Measurements from ENCODE around the gene RAD51. TPM values are rescaled to one million over a fixed set of nuclear protein-coding genes. Genes with fewer than 3 reads are reported as not detected.

Gene RAD51
- total RNA-seq, 1 donor from 2014 or later: 48.1 TPM

DNA sequence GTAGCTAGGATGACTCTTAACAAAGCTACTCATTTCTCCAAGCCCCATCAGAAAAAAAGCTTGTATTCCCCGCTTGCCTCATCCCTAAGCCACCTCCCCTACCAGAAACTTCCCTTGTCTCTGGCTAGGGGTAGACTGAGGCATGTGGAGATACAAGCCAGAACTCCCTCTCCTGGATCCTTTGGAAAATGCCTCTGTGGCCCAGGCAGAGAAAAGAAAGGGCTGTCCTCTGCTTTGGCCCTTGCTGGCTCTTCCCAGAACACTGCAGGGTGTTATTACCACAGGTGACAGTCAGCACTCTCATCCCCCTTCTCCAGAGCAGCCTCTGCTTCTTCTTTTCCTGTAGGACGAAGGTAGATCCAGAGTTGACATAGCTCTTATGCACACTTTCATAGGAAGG, 44.9 kb downstream of the RAD51 start:
- Mint-ChIP-seq H3K27ac (no peak overlapping the region), H3K9me3 (no peaks in the 10 kb centered on the region), H3K4me1 (no peaks in the 10 kb centered on the region), H3K4me3 (no peak overlapping the region), H3K27me3 (ENCODE audit: insufficient read depth, low read depth) (peaks cover 4% of the 10 kb centered on the region), H3K36me3 (peaks cover 16% of the 10 kb centered on the region)
- Histone ChIP-seq H4K20me1 (ENCODE audit: low read depth) (peaks cover 5% of the 10 kb centered on the region), H3K4me2 (no peak overlapping the region), H3K27ac (no peak overlapping the region), H3K9ac (no peak overlapping the region), H3K36me3 (no peaks in the 10 kb centered on the region), H2AFZ (replicated peaks) (no peak overlapping the region), H3K27me3 (no peaks in the 10 kb centered on the region), H3K79me2 (ENCODE audit: low read depth) (no peaks in the 10 kb centered on the region), H3K4me3 (no peak overlapping the region), H3K4me1 (no peaks in the 10 kb centered on the region), H3K9me3 (ENCODE audit: low read depth) (no peaks in the 10 kb centered on the region), H3F3A (ENCODE audit: low read depth) (peaks cover 28% of the 10 kb centered on the region)
- DNase-seq (ENCODE audit: low spot score): no peak
- TF ChIP-seq EZH2 (IDR thresholded peaks at IDR 0.05): no peak
- TF ChIP-seq, protein P1, sequence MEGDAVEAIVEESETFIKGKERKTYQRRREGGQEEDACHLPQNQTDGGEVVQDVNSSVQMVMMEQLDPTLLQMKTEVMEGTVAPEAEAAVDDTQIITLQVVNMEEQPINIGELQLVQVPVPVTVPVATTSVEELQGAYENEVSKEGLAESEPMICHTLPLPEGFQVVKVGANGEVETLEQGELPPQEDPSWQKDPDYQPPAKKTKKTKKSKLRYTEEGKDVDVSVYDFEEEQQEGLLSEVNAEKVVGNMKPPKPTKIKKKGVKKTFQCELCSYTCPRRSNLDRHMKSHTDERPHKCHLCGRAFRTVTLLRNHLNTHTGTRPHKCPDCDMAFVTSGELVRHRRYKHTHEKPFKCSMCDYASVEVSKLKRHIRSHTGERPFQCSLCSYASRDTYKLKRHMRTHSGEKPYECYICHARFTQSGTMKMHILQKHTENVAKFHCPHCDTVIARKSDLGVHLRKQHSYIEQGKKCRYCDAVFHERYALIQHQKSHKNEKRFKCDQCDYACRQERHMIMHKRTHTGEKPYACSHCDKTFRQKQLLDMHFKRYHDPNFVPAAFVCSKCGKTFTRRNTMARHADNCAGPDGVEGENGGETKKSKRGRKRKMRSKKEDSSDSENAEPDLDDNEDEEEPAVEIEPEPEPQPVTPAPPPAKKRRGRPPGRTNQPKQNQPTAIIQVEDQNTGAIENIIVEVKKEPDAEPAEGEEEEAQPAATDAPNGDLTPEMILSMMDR (IDR thresholded peaks at IDR 0.05): peak; percentile 13

DNA sequence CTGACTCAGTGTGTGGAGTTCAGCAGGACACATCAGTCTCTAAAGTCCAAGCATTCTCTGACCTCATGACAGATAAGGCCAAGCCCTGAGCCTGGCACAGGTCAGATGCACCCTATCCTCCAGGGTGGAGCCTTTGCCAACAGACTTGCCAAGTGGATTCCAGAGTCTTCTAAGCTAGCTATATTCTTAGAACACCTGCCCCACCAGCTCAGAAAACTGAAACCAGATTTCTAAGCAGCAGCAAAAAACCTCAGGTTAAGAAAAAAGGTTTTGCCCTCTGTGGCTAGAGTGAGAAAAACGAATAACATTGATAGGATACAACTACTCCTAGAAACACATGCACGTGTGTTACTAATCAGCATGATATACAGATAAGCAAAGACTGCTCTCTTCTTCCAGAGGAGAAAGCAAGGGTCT, 48.5 kb downstream of the RAD51 start:
- TF ChIP-seq EZH2phosphoT487 (IDR thresholded peaks at IDR 0.05): no peak
- TF ChIP-seq, protein P1 (IDR thresholded peaks at IDR 0.05): no peak
- TF ChIP-seq EZH2 (IDR thresholded peaks at IDR 0.05): no peak
- Histone ChIP-seq H3K27me3 (no peaks in the 10 kb centered on the region), H3K27ac (no peak overlapping the region), H3K4me2 (no peak overlapping the region), H3K9ac (no peak overlapping the region), H3K4me3 (no peak overlapping the region), H3F3A (ENCODE audit: low read depth) (peaks cover 35% of the 10 kb centered on the region), H3K36me3 (no peaks in the 10 kb centered on the region), H4K20me1 (ENCODE audit: low read depth) (peaks cover 5% of the 10 kb centered on the region), H3K9me3 (ENCODE audit: low read depth) (no peaks in the 10 kb centered on the region), H3K4me1 (no peaks in the 10 kb centered on the region), H2AFZ (replicated peaks) (no peak overlapping the region), H3K79me2 (ENCODE audit: low read depth) (no peaks in the 10 kb centered on the region)
- H3K27me3 Mint-ChIP-seq (ENCODE audit: insufficient read depth, low read depth): peaks cover 13% of the 10 kb centered on the region
- H3K9me3 Mint-ChIP-seq: no peaks in the 10 kb centered on the region
- peaks cover 21% of the 10 kb centered on the region for H3K36me3 Mint-ChIP-seq
- no peak overlapping the region for H3K27ac Mint-ChIP-seq
- no peak for DNase-seq (ENCODE audit: low spot score)
- no peak overlapping the region for H3K4me3 Mint-ChIP-seq
- H3K4me1 Mint-ChIP-seq: no peaks in the 10 kb centered on the region

DNA sequence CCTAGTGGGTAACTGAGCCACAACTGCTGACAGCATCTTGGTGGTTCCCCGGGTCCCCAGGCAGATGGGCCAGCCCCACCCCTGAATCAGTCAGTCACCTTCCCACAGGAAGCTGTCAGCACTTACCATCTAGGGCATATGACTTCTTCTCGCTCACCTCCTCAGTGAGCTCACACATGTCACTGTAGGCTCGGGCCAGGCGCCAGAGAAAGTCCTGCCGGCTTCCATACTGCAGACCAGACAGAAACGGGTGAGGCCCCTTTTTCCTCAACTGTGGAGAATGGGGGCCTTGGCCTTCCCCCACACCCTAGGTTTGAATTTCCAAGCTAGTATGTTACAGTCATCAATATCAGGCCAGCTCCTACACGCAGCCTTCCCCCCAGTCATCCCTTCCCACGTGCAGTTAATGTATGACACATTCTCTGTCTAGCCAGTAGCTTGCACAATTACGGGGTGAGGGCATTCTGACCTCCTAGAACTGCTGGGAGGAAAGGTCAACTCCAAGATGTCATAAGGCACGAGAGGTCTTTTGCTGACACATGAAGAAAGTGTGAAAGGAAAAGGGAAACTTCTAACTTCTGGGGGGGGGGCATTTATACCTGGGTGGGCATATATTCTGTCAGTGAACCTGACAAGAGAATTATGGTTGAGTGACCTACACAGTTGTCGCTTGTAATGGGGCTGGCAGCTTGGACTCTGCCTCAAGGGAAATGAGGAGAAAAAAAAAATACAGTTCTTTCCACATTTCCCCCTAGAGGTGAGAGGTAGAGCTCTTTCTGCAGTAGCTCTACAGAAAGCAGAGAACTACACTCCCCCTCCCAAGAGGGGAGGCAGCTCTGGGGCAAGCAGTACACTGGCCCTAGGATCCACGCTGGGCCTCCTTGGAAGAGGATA, 49.2 kb downstream of the RAD51 start:
- no peak overlapping the region for H3K4me2 ChIP-seq
- no peaks in the 10 kb centered on the region for H4K20me1 ChIP-seq (ENCODE audit: low read depth)
- H3K9me3 ChIP-seq (ENCODE audit: low read depth): no peaks in the 10 kb centered on the region
- TF ChIP-seq, protein P1 (IDR thresholded peaks at IDR 0.05): peak; percentile 9
- TF ChIP-seq EZH2phosphoT487 (IDR thresholded peaks at IDR 0.05): no peak
- peaks cover 32% of the 10 kb centered on the region for H3F3A ChIP-seq (ENCODE audit: low read depth)
- H3K4me1 Mint-ChIP-seq: no peaks in the 10 kb centered on the region
- H3K9ac ChIP-seq: no peak overlapping the region
- peaks cover 13% of the 10 kb centered on the region for H3K27me3 Mint-ChIP-seq (ENCODE audit: insufficient read depth, low read depth)
- no peak overlapping the region for H3K4me3 Mint-ChIP-seq
- H3K27me3 ChIP-seq: no peaks in the 10 kb centered on the region
- no peaks in the 10 kb centered on the region for H3K79me2 ChIP-seq (ENCODE audit: low read depth)
- H3K27ac Mint-ChIP-seq: no peak overlapping the region
- H3K36me3 ChIP-seq: no peaks in the 10 kb centered on the region
- H3K36me3 Mint-ChIP-seq: peaks cover 17% of the 10 kb centered on the region
- H3K4me1 ChIP-seq: no peaks in the 10 kb centered on the region
- no peaks in the 10 kb centered on the region for H3K9me3 Mint-ChIP-seq
- no peak for DNase-seq (ENCODE audit: low spot score)
- no peak overlapping the region for H3K4me3 ChIP-seq
- no peak overlapping the region for H2AFZ ChIP-seq (replicated peaks)
- peak overlapping the region; percentile 49 for H3K27ac ChIP-seq

Data from neural progenitor cell (in vitro differentiated cells).